Mesodermal cell (in vitro differentiated cells): Measurements from ENCODE around the gene UROD.
"Not testable (repeated sequence)": the region's sequence is repeated elsewhere in the genome, so short reads cannot be mapped to it uniquely, and the experiment has no call there.

Source experiments
- H3K27ac ChIP-seq: 2 replicates; pipeline ENCODE4 v1.7.0; 2013; ENCODE audit warnings: mild to moderate bottlenecking, low read depth, low read length, moderate library complexity; ENCODE audit not compliant: severe bottlenecking
- H3K36me3 ChIP-seq: 2 replicates; pipeline ENCODE4 v1.7.1; 2013; ENCODE audit warnings: mild to moderate bottlenecking, low read length, moderate library complexity; ENCODE audit not compliant: control insufficient read depth, insufficient read depth
- H3K4me1 ChIP-seq: one replicate; pipeline ENCODE4 v1.7.1; 2013; ENCODE audit warnings: mild to moderate bottlenecking, low read length; ENCODE audit not compliant: insufficient read depth, control insufficient read depth, poor library complexity, severe bottlenecking
- H3K4me3 ChIP-seq: 2 replicates; pipeline ENCODE4 v1.7.0; 2013; ENCODE audit warnings: low read length, control low read depth, mild to moderate bottlenecking; ENCODE audit not compliant: insufficient read depth, poor library complexity, severe bottlenecking; ENCODE audit errors: extremely low read depth
- H3K9me3 ChIP-seq: 2 replicates; pipeline ENCODE4 v1.7.1; 2013; ENCODE audit warnings: mild to moderate bottlenecking, low read length, moderate library complexity; ENCODE audit not compliant: control insufficient read depth
- WGBS, 2 experiments: methylation state at CpG; one replicate each; pipeline ENCODE4 v1.1.5; 2013; ENCODE audit warnings: missing lambda C conversion rate in 2 of 2; ENCODE audit not compliant: insufficient coverage in 2 of 2; 5-methylcytosine and 5-hydroxymethylcytosine counted together

The UROD gene

GRCh38 chr1:44995467-44996238 is 16.4 kb upstream of the UROD start:
- 91% methylated on average over 5 of the region's 7 CpGs for WGBS, 2 experiments
- Histone ChIP-seq H3K4me1 (no peaks in the 10 kb centered on the region), H3K4me3 (no peak overlapping the region), H3K36me3 (no peaks in the 10 kb centered on the region), H3K27ac (no peak overlapping the region), H3K9me3 (no peaks in the 10 kb centered on the region)

DNA sequence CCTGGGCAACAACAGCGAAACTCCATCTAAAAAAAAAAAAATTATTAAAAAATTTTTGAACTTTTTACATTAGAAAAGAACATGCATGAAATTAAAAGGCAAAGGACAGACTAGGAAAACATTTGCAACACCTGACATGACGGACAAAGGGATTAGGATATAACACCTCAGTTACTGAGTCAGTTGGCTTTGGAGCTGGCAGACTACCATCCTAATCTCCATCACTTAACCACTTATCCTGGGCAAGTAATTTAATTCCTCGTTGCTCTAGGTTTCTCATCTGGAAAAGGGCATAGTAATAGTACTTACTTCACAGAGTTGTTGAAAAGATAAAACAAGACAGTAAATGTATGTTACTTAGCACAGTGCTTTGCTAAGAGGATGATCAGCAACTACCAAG is 12.8 kb upstream of the UROD start:
- Histone ChIP-seq H3K27ac (no peak overlapping the region), H3K36me3 (peaks cover 16% of the 10 kb centered on the region), H3K9me3 (no peaks in the 10 kb centered on the region), H3K4me1 (no peaks in the 10 kb centered on the region), H3K4me3 (no peak overlapping the region)
- 75% methylated on average over 1 of the region's 3 CpGs; no CpG with 5 or more reads in 1 of the 2 experiments for WGBS, 2 experiments

DNA sequence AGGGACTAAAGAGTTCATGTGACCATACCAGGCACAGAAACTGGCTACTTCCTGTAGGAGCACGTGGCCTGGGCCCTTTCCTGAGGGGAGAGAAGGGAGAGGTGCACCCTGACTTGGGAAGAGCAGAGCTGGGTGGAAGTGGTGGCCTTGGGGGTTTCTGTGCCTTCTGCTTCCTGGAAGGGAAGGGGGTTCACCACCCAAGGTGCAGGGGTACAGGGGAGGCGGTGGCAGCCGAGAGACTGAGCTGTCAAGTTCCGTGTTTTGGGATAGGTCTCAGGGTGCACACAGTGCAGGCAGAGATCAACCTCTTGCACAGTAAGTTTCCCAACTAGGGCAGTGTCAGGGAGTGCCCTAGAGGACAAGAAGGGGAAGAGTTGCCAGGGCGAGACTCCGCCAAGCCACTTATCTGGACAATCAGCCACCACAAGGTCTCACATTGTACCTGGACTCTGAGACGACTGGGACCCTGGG is 11.0 kb upstream of the UROD start:
- peaks cover 34% of the 10 kb centered on the region for H3K36me3 ChIP-seq

DNA sequence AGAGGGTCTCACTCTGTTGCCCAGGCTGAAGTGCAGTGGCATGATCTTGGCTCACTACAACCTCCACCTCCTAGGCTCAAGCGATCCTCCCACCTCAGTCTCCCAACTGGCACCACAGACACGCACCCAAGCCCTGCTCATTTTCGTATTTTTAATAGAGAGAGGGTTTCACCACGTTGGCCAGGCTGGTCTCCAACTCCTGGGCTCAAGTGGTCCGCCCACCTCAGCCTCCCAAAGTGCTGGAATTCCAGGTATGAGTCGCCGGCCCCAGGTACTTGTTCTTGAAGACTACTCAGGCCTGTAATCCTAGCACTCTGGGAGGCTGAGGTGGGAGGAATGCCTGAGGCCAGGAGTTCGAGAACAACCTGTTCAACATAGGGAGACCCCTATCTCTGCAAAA is 10.5 kb upstream of the UROD start:
- not testable (repeated sequence) for H3K9me3 ChIP-seq, H3K27ac ChIP-seq, H3K4me1 ChIP-seq, H3K4me3 ChIP-seq
- H3K36me3 ChIP-seq, result peaks cover 35% of the 10 kb centered on the region
- 92 to 93% methylated on average over 4 to 5 of the region's 8 CpGs for WGBS, 2 experiments

More for the DNA sequence above, 11.0 kb upstream of the UROD start:
- no peak overlapping the region for H3K4me3 ChIP-seq
- no peaks in the 10 kb centered on the region for H3K9me3 ChIP-seq
- no peak overlapping the region for H3K27ac ChIP-seq
- 96 to 98% methylated on average over 4 to 6 of the region's 7 CpGs for WGBS, 2 experiments
- no peaks in the 10 kb centered on the region for H3K4me1 ChIP-seq

DNA sequence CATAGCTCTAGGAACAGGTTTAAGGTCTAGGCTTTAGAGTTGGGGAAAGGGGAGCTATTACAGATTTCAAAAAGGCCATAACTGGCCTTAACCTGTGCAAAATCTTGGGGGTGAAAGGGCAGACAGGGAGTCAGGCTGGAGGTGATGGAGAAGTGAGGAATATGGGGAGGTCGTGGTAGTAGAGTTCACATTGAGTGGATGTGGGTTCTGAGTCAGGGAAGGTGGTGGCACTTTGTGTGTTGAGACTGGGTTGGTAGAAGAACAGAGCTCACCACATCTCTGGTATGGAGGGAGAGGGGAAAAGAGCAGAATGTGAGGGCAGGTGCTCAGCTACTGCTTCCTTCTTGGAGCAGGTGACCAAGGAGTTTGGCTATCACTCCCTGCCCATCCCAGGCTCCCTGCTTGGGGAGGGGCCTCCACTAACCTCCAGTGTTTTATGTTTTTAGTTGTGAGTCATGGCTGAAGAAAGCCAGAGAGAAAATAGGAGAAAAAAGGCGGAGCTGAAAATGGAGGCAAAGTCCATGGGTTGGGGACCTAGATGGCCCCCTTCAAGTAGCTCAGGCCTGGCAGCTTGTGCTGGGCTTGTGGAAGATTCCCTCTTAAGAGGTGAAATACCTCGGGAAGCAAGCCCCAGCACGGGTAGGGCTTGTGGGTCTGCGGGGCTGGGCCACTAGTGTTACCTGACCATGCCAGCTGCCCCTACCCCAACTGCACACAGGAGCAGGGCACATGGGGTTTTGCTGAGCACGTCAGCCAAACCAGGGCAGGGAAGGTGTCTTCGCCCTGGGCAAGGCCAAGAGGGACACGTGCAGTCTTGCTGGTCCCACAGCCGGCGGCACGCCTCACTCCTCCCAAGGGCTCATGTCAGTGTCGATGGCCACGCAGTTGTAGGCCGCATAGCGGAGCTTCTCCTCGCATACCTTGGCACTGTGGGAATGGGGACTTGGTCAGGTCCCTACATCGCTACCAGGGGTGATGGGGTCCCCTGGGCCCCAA is 9.1 kb upstream of the UROD start:
- Histone ChIP-seq H3K9me3 (no peaks in the 10 kb centered on the region), H3K4me1 (no peaks in the 10 kb centered on the region), H3K4me3 (no peak overlapping the region), H3K27ac (no peak overlapping the region), H3K36me3 (peaks cover 49% of the 10 kb centered on the region)
- WGBS, 2 experiments, result 95 to 96% methylated on average over 15 to 17 of the region's 17 CpGs

GRCh38 chr1:45003741-45004140 is 8.3 kb upstream of the UROD start:
- Histone ChIP-seq H3K27ac (no peak overlapping the region), H3K4me3 (no peak overlapping the region), H3K9me3 (no peaks in the 10 kb centered on the region), H3K4me1 (no peaks in the 10 kb centered on the region), H3K36me3 (peaks cover 57% of the 10 kb centered on the region)
- WGBS, 2 experiments, result 96 to 97% methylated on average over 11 of the region's 14 CpGs

DNA sequence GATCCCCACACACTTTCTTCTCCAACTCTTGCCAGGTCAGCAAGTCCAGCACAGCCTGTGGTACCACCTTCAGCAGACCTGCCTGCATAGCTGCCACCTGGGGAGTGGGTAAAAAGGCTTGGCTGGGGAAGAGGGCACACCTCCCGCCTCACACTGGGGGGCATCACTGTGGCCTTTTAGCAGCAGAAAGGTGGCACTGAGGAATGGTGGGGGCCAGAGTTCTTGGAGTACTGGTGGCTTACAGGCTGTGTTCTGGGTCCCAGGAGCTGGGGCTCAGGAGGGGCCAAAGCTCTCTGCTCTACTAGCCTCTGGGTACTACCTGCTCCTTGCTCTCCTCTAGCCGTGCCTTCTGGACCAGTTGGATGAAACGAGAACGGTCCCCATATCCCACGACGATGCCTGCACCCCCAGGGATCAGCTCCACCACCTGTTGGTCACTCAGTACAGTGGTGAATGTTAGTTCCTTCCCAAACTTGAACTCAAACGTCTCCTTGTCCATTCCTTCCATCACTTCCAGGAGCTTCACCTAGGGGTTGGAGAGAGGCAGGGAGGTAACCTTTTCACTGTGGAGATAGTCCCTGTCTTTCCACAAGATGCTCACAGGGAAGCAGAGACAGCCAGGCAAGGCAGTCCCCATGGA is 7.7 kb upstream of the UROD start:
- no CpG with 5 or more reads among the region's 7 CpGs for WGBS, 2 experiments
- Histone ChIP-seq H3K4me1 (no peaks in the 10 kb centered on the region), H3K36me3 (peaks cover 64% of the 10 kb centered on the region), H3K27ac (no peak overlapping the region), H3K9me3 (no peaks in the 10 kb centered on the region), H3K4me3 (no peak overlapping the region)

- H3K36me3 ChIP-seq, result peaks cover 70% of the 10 kb centered on the region
- WGBS, 2 experiments, result 96 to 100% methylated on average over 6 of the region's 6 CpGs
- H3K27ac ChIP-seq, result no peak overlapping the region
Observed at GRCh38 chr1:45005761-45006160, 6.3 kb upstream of the UROD start.

GRCh38 chr1:45007311-45007710 is 4.7 kb upstream of the UROD start:
- WGBS, 2 experiments, result 86 to 87% methylated on average over 7 to 11 of the region's 11 CpGs
- no peak overlapping the region for H3K27ac ChIP-seq
- peaks cover 13% of the 10 kb centered on the region for H3K4me1 ChIP-seq
- no peaks in the 10 kb centered on the region for H3K9me3 ChIP-seq
- no peak overlapping the region for H3K4me3 ChIP-seq
- peaks cover 70% of the 10 kb centered on the region for H3K36me3 ChIP-seq

More at GRCh38 chr1:45005761-45006160, 6.3 kb upstream of the UROD start:
- Histone ChIP-seq H3K4me3 (no peak overlapping the region), H3K4me1 (peaks cover 7% of the 10 kb centered on the region), H3K9me3 (no peaks in the 10 kb centered on the region)

- 90 to 100% methylated on average over 2 of the region's 3 CpGs for WGBS, 2 experiments
- peaks cover 65% of the 10 kb centered on the region for H3K36me3 ChIP-seq
Observed at GRCh38 chr1:45008076-45008475, 4.0 kb upstream of the UROD start.

More at GRCh38 chr1:45008076-45008475, 4.0 kb upstream of the UROD start:
- Histone ChIP-seq H3K4me3 (no peak overlapping the region), H3K4me1 (peaks cover 13% of the 10 kb centered on the region), H3K27ac (no peak overlapping the region), H3K9me3 (no peaks in the 10 kb centered on the region)
